GM06990 (cell line): ENCODE data around the gene BCL2L13.

Experiments
- DNase-seq: peaks from one replicate; pipeline ENCODE4 v3.0.0-alpha.2; 2011; ENCODE audit not compliant: insufficient read length; ENCODE audit errors: extremely low read depth
- H3K27me3 ChIP-seq: replicated peaks from 2 replicates; pipeline ENCODE4 v1.6.0; 2011; ENCODE audit warnings: low read length; ENCODE audit not compliant: control insufficient read depth, insufficient read depth
- H3K36me3 ChIP-seq: 2 replicates; pipeline ENCODE4 v1.5.1; 2011; ENCODE audit warnings: low read length; ENCODE audit not compliant: control insufficient read depth, insufficient read depth
- H3K4me3 ChIP-seq: replicated peaks from 2 replicates; pipeline ENCODE4 v1.5.1; 2011; ENCODE audit warnings: low read depth, mild to moderate bottlenecking, control low read depth, low read length
- TF ChIP-seq, protein P1 (sequence below): IDR thresholded peaks from 2 replicates; pipeline ENCODE4 v1.5.1; 2011; ENCODE audit warnings: low read length, control low read depth, mild to moderate bottlenecking, inconsistent platforms; ENCODE audit not compliant: insufficient read depth, poor library complexity, severe bottlenecking

The BCL2L13 gene

DNA sequence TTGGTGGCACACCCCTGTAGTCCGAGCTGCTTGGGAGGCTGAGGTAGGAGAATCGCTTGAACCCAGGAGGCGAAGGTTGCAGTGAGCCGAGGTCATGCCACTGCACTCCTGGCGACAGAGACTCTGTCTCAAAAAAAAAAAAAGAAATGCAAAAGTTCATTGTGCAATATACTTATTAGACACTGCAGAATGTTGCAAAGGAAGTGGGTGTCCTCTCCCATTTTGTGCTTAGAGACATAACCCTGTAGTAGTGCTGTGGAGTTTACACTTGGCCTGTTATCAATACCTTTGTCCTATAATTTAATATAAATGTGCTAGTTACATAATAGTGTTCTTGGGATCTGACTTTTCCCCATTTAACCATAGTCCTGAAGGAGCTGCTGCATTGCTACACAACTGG lies 9.4 kb downstream of the BCL2L13 start:
- TF ChIP-seq, protein P1, sequence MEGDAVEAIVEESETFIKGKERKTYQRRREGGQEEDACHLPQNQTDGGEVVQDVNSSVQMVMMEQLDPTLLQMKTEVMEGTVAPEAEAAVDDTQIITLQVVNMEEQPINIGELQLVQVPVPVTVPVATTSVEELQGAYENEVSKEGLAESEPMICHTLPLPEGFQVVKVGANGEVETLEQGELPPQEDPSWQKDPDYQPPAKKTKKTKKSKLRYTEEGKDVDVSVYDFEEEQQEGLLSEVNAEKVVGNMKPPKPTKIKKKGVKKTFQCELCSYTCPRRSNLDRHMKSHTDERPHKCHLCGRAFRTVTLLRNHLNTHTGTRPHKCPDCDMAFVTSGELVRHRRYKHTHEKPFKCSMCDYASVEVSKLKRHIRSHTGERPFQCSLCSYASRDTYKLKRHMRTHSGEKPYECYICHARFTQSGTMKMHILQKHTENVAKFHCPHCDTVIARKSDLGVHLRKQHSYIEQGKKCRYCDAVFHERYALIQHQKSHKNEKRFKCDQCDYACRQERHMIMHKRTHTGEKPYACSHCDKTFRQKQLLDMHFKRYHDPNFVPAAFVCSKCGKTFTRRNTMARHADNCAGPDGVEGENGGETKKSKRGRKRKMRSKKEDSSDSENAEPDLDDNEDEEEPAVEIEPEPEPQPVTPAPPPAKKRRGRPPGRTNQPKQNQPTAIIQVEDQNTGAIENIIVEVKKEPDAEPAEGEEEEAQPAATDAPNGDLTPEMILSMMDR: no peak
- no peak for DNase-seq
- no peak overlapping the region for H3K4me3 ChIP-seq

DNA sequence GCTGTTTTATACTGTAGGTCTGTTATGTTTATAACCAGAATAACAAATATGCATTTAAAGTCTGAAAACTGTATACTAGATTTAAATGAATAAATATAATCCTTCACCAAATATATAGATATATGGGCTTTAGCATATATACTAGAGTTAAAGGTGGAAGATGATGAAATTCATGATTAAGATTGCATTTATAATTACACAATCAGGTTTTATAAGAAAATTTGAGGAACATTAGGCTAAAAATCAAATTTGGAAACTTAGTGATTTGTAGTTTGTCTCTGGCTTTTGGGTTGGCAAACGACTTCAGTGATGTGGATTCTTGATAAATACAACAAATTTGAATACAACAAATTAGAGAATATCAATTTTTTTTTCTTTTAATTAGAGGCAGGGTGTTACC lies 10.0 kb downstream of the BCL2L13 start:
- H3K4me3 ChIP-seq: no peak overlapping the region
- DNase-seq: no peak
- TF ChIP-seq, protein P1: no peak

More for the DNA sequence above, 9.4 kb downstream of the BCL2L13 start:
- H3K27me3 ChIP-seq: no peaks in the 10 kb centered on the region
- no peaks in the 10 kb centered on the region; the same call in 1 of the 2 replicates for H3K36me3 ChIP-seq

DNA sequence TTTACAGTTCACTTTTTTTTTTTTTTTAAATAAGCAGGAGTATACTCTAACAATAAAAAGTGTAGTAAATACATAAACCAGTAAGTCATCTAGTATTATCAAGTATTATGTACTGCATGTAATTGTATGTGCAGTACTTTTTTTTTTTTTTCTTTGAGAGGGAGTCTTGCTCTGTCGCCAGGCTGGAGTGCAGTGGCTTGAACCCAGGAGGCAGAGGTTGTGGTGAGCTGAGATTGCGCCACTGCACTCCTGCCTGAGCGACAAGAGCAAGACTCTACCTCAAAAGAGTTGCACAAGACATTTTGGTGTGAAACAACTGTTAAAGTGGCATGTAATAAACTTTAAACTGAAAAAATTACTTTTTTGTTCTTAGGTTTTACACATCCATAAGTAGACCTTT lies 16.7 kb downstream of the BCL2L13 start:
- Histone ChIP-seq H3K27me3 (no peaks in the 10 kb centered on the region), H3K4me3 (no peak overlapping the region), H3K36me3 (peaks cover 2% of the 10 kb centered on the region)
- no peak for DNase-seq
- TF ChIP-seq, protein P1: no peak

More for the DNA sequence above, 10.0 kb downstream of the BCL2L13 start:
- no peaks in the 10 kb centered on the region for H3K27me3 ChIP-seq
- H3K36me3 ChIP-seq: no peaks in the 10 kb centered on the region; the same call in 1 of the 2 replicates

DNA sequence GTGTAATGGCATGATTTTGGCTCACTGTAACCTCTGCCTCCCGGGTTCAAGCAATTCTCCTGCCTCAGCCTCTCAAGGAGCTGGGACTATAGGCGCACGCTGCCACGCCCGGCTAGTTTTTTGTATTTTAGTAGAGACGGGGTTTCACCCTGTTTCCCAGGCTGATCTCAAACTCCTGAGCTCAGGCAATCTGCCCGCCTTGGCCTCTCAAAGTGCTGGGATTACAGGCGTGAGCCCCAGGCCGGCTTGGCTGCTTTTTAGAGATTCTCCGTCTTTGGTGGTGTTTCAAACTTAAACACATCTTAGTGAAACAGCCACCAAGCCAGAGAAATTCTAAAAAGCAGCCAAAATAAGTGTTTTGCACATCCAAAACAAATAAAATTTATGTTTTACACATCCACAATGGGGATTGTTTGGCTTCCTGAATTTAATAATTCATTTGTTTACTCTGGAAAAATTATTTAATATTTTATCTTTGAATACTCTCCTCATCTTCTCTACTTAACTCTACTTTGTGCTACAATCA lies 18.4 kb downstream of the BCL2L13 start:
- Histone ChIP-seq H3K27me3 (no peaks in the 10 kb centered on the region), H3K4me3 (no peak overlapping the region), H3K36me3 (peaks cover 3% of the 10 kb centered on the region)
- TF ChIP-seq, protein P1: no peak
- DNase-seq: no peak

DNA sequence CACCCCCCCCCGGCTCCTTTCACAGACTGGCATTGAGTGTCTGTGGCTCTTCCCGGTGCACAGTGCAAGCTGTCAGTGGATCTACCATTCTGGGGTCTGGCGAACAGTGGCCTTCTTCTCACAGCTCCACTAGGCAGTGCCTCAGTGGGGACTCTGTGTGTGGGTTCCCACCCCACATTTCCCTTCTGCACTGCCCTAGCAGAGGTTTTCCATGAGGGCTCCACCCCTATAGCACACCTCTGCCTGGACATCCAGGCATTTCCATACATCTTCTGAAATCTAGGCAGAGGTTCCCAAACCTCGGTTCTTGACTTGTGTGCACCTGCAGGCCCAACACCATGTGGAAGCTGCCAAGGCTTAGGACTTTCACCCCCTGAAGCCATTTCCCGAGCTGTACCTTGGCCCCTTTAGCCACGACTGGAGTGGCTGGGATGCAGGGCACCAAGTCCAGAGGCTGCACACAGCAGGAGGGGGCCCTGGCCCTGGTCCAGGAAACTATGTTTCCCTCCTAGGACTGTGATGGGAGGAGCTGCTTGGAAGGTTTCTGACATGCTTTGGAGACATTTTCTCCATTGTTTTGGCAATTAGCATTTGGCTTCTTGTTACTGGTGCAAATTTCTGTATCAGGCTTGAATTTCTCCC lies 26.0 kb downstream of the BCL2L13 start:
- TF ChIP-seq, protein P1: no peak
- H3K27me3 ChIP-seq: no peaks in the 10 kb centered on the region
- H3K4me3 ChIP-seq: no peak overlapping the region
- no peak for DNase-seq
- H3K36me3 ChIP-seq: peaks cover 11% of the 10 kb centered on the region
